ENCODE measurements around the gene CUTA.

DNA sequence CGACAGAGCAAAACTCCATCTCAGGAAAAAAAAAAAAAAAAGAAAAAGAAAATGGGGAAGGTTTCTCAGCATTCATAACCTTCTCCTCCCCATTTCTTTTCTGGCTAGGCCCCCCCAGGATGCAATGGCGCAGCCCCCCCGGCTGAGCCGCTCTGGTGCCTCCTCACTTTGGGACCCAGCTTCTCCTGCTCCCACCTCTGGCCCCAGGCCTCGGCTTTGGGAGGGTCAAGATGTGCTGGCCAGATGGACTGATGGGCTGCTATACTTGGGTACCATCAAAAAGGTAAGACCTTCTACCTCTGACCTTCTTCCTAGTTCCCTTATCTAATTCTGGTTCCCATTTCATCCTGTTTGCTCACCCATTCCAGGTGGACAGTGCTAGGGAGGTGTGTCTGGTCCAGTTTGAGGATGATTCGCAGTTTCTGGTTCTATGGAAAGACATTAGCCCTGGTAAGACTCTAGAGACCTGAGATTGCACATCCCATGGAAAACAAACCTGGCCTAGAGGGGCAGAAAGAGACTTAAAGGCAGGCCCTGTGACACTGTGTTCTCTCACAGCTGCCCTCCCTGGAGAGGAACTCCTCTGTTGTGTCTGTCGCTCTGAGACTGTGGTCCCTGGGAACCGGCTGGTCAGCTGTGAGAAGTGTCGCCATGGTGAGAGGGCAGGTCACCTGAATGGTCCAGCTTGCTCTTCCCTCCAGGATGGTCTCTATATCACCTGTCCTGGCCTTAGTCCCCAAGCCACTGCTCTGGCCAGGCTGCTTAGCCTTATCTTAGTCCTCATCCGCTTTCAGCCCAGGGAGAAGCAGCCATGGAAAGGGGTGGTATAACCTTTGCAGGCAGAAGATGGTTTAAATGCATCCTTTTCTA is 5.5 kb downstream of the CUTA start:
- TF ChIP-seq POLR2A (IDR thresholded peaks at IDR 0.05; ENCODE audit: borderline replicate concordance, extremely low read depth, insufficient read depth, insufficient read length) = no peak
- TF ChIP-seq, protein P1, sequence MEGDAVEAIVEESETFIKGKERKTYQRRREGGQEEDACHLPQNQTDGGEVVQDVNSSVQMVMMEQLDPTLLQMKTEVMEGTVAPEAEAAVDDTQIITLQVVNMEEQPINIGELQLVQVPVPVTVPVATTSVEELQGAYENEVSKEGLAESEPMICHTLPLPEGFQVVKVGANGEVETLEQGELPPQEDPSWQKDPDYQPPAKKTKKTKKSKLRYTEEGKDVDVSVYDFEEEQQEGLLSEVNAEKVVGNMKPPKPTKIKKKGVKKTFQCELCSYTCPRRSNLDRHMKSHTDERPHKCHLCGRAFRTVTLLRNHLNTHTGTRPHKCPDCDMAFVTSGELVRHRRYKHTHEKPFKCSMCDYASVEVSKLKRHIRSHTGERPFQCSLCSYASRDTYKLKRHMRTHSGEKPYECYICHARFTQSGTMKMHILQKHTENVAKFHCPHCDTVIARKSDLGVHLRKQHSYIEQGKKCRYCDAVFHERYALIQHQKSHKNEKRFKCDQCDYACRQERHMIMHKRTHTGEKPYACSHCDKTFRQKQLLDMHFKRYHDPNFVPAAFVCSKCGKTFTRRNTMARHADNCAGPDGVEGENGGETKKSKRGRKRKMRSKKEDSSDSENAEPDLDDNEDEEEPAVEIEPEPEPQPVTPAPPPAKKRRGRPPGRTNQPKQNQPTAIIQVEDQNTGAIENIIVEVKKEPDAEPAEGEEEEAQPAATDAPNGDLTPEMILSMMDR (IDR thresholded peaks at IDR 0.05 in 2 of 3, conservative IDR thresholded peaks at IDR 0.05 in 1 of 3; ENCODE audit: borderline replicate concordance in 1 of 3, insufficient read depth in 1 of 3, low read depth in 2 of 3, low read length in 2 of 3) = no peak
- no peak for TF ChIP-seq POLR2AphosphoS5 (IDR thresholded peaks at IDR 0.05; ENCODE audit: low read depth, low read length)
